SJSA1 (cell line): ENCODE measurements around the gene ANKRD29. TPM values are rescaled to one million over a fixed set of nuclear protein-coding genes. Genes with fewer than 3 reads are reported as not detected.

Experiments
- DNase-seq, 2 experiments: peaks; one replicate each; pipeline ENCODE4 v3.0.0-alpha.2; 2015 to 2020; ENCODE audit warnings: low spot score in 2 of 2, low read depth in 1 of 2
- H3K27ac ChIP-seq: fragments of 250-450 bp; sonication (Bioruptor Pico); 2 replicates; pipeline ENCODE4 v1.5.1; 2020; ENCODE audit warnings: mild to moderate bottlenecking, moderate library complexity
- H3K27me3 ChIP-seq: fragments of 250-450 bp; sonication (Bioruptor Pico); replicated peaks from 2 replicates; pipeline ENCODE4 v1.5.1; 2020; ENCODE audit warnings: mild to moderate bottlenecking, moderate library complexity
- H3K36me3 ChIP-seq: fragments of 250-450 bp; sonication (Bioruptor Pico); 2 replicates; pipeline ENCODE4 v1.5.1; 2020; ENCODE audit warnings: mild to moderate bottlenecking
- H3K4me1 ChIP-seq: fragments of 250-450 bp; sonication (Bioruptor Pico); replicated peaks from 2 replicates; pipeline ENCODE4 v1.6.1; 2021; ENCODE audit warnings: mild to moderate bottlenecking
- H3K4me3 ChIP-seq: fragments of 250-450 bp; sonication (Bioruptor Pico); 2 replicates; pipeline ENCODE4 v1.5.1; 2020; ENCODE audit warnings: mild to moderate bottlenecking
- H3K9me3 ChIP-seq: fragments of 250-450 bp; sonication (Bioruptor Pico); replicated peaks from 2 replicates; pipeline ENCODE4 v1.5.1; 2020; ENCODE audit warnings: mild to moderate bottlenecking
- total RNA-seq: library from RNA; depleted of rRNA; stranded (reverse); fragments of >200 nt; shearing (Covaris generic); gene quantifications from 2 replicates; pipeline ENCODE4 v1.2.3, GENCODE V29; 2014; rRNA removed

Gene ANKRD29
- total RNA-seq, 1 experiment from 2014 or later: 0.34 TPM

DNA sequence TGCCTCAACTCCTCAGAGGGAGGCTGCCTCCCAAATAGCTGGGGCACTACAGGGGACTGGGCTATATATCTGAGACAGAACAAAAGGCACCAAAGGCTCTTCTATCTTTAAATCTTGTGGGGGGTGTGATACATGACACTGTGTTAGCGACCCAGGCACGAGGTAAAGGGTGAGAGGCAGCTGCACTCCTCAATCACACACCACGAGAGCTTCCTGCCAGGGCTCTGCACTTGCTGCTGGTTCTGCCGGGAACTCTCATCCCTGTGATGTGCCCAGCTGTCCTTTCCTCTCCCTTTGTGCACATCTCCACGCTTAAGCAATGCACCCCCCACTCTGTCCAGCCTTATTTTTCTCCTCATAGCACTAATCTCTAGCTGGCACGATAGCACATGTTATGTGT, 108.8 kb downstream of the ANKRD29 start:
- H3K4me3 ChIP-seq: no peak overlapping the region
- no peak for DNase-seq
- no peak overlapping the region for H3K27ac ChIP-seq
- H3K27me3 ChIP-seq: no peaks in the 10 kb centered on the region
- peaks cover 75% of the 10 kb centered on the region for H3K36me3 ChIP-seq
- no peaks in the 10 kb centered on the region for H3K9me3 ChIP-seq
- no peaks in the 10 kb centered on the region for H3K4me1 ChIP-seq

DNA sequence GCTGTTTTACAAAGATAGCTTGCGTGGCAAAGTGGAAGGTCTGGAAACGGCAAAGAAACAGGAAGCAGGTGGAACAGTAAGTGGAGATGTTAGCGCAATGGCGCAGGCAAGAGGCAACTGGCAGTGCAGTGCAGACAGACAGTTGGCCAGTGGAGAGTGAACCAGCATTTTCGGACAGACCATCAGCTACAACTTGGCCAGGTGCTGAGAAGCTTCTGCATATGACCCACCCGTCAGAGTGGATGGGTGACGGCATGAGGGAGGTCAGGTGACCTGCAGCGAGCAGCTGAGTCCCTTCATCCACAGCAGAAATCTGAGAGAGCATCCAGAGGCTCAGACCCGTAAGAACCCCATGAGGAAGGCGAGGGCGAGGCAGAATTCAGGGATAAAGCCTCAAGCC, 110.2 kb downstream of the ANKRD29 start:
- Histone ChIP-seq H3K27ac (no peak overlapping the region), H3K4me3 (no peak overlapping the region), H3K27me3 (no peaks in the 10 kb centered on the region), H3K4me1 (no peaks in the 10 kb centered on the region), H3K36me3 (peaks cover 79% of the 10 kb centered on the region), H3K9me3 (no peaks in the 10 kb centered on the region)
- no peak for DNase-seq

DNA sequence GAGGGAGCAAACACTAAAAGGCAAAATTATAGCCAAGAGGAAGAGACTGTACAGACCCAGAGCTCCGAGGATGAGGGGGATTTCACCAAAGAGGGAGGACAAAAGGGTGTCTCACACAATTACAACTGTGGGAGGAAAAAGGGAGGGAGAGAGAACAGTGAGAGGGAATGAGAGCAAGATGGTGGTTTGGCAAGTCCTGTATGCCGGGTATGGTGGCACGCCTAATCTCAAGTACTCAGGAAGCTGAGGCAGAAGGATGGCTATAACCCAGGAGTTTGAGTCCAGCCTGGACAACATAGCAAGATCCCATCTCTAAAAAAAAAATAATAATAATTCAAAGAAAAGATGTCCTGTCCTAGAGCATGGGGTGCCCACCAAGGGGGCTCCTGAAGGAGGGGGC, 110.7 kb downstream of the ANKRD29 start:
- Histone ChIP-seq H3K27ac (no peak overlapping the region), H3K27me3 (no peaks in the 10 kb centered on the region), H3K9me3 (no peaks in the 10 kb centered on the region), H3K4me1 (no peaks in the 10 kb centered on the region), H3K36me3 (peaks cover 79% of the 10 kb centered on the region), H3K4me3 (no peak overlapping the region)
- DNase-seq: no peak

DNA sequence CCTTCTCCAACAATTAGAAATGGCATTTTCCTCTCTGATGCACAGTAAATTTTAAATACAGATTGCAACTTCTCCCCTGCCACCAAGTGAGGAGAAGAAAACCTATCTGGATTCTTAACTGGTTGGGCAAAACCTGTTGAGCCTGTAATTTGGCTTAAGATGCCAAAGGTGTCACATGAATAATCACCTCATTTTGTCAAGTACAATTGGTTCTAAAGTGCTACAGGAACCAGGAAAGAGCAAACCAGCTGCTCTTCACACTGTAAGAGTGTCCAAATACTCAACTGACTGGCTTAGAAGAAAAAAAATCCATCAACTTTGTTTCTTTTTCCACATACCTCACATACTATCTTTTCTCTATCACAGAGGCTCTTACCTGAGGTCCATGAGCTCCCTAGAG, 111.8 kb downstream of the ANKRD29 start:
- Histone ChIP-seq H3K4me1 (no peaks in the 10 kb centered on the region), H3K36me3 (peaks cover 76% of the 10 kb centered on the region)
- no peak for DNase-seq

More for the DNA sequence above, 111.8 kb downstream of the ANKRD29 start:
- H3K27ac ChIP-seq: no peak overlapping the region
- H3K9me3 ChIP-seq: no peaks in the 10 kb centered on the region
- H3K27me3 ChIP-seq: no peaks in the 10 kb centered on the region
- H3K4me3 ChIP-seq: no peak overlapping the region

Other genes with a start within 250 kb of the ANKRD29 start
- gene RIOK3, start 209.6 kb downstream of the ANKRD29 start, total RNA-seq: 49.5 and 50.2 TPM in 2 replicates
- 22.6 and 27.9 TPM in 2 replicates for gene RMC1, start 159.4 kb downstream of the ANKRD29 start, total RNA-seq
- 28.4 and 38.7 TPM in 2 replicates for gene NPC1, start 76.4 kb downstream of the ANKRD29 start, total RNA-seq
- 0.25 and 0.61 TPM in 2 replicates for gene LAMA3, start 26.5 kb upstream of the ANKRD29 start, total RNA-seq